OCI-LY1 (cell line): Measurements from ENCODE around the gene EDN1.

Source experiments
- H2AFZ ChIP-seq: fragments of 200-600 bp; sonication (generic), shearing (Covaris generic); 2 replicates; pipeline ENCODE4 v1.6.0; 2014; ENCODE audit warnings: antibody characterized with exemption, mild to moderate bottlenecking, low read length
- H3F3A ChIP-seq: fragments of 200-600 bp; sonication (generic), shearing (Covaris generic); 2 replicates; pipeline ENCODE4 v1.6.0; 2014; ENCODE audit warnings: mild to moderate bottlenecking, antibody characterized with exemption, low read length, moderate library complexity; ENCODE audit not compliant: insufficient read depth
- H3K27ac ChIP-seq: fragments of 200-600 bp; sonication (generic); 2 replicates; pipeline ENCODE4 v1.5.1; 2014; ENCODE audit warnings: low read length, mixed run types, mild to moderate bottlenecking, low read depth; ENCODE audit not compliant: poor library complexity, severe bottlenecking
- H3K27me3 ChIP-seq: fragments of 200-600 bp; sonication (generic); 2 replicates; pipeline ENCODE4 v1.6.0; 2014; ENCODE audit warnings: antibody characterized with exemption, mild to moderate bottlenecking, low read length, moderate library complexity; ENCODE audit not compliant: insufficient read depth
- H3K36me3 ChIP-seq: fragments of 200-600 bp; sonication (generic); 2 replicates; pipeline ENCODE4 v1.6.1; 2014; ENCODE audit warnings: mild to moderate bottlenecking, antibody characterized with exemption, low read length, moderate library complexity, mixed read lengths; ENCODE audit not compliant: insufficient read depth
- H3K4me1 ChIP-seq: fragments of 200-600 bp; sonication (generic); 2 replicates; pipeline ENCODE4 v1.5.1; 2014; ENCODE audit warnings: mild to moderate bottlenecking, low read length, moderate library complexity; ENCODE audit not compliant: insufficient read depth, severe bottlenecking
- H3K4me2 ChIP-seq: fragments of 200-600 bp; sonication (generic), shearing (Covaris generic); 2 replicates; pipeline ENCODE4 v1.6.1; 2014; ENCODE audit warnings: low read length
- H3K4me3 ChIP-seq: fragments of 200-600 bp; sonication (generic); 2 replicates; pipeline ENCODE4 v1.5.1; 2014; ENCODE audit warnings: low read length, low read depth, mild to moderate bottlenecking, mixed read lengths; ENCODE audit not compliant: poor library complexity, severe bottlenecking
- H3K79me2 ChIP-seq: fragments of 200-600 bp; shearing (Covaris generic); 2 replicates; pipeline ENCODE4 v1.6.1; 2016; ENCODE audit warnings: mixed run types, low read length, mixed read lengths; ENCODE audit not compliant: insufficient read depth
- H3K9ac ChIP-seq: fragments of 200-600 bp; sonication (generic), shearing (Covaris generic); 2 replicates; pipeline ENCODE4 v1.6.1; 2014; ENCODE audit warnings: mild to moderate bottlenecking, low read length, mixed read lengths
- H3K9me2 ChIP-seq: fragments of 200-600 bp; sonication (generic), shearing (Covaris generic); 2 replicates; pipeline ENCODE4 v1.6.1; 2014; ENCODE audit warnings: low read depth, mild to moderate bottlenecking, low read length, mixed read lengths
- H3K9me3 ChIP-seq: fragments of 200-600 bp; shearing (Covaris generic); 2 replicates; pipeline ENCODE4 v1.6.1; 2014; ENCODE audit warnings: low read length, mixed read lengths
- H4K20me1 ChIP-seq: fragments of 200-600 bp; sonication (generic), shearing (Covaris generic); 2 replicates; pipeline ENCODE4 v1.6.0; 2016; ENCODE audit warnings: mild to moderate bottlenecking, low read length; ENCODE audit not compliant: insufficient read depth
- EZH2 ChIP-seq: fragments of 200-600 bp; sonication (generic), shearing (Covaris generic); IDR thresholded peaks from 2 replicates; pipeline ENCODE4 v1.8.0; 2017; ENCODE audit warnings: borderline replicate concordance, mixed run types, mild to moderate bottlenecking, antibody characterized with exemption, low read length, moderate library complexity, mixed read lengths
- TF ChIP-seq, protein P1 (sequence below): fragments of 200-600 bp; sonication (generic), shearing (Covaris generic); IDR thresholded peaks from 2 replicates; pipeline ENCODE4 v1.5.1; 2017; ENCODE audit warnings: mild to moderate bottlenecking, antibody characterized with exemption, low read length, moderate library complexity, mixed read lengths

EDN1 gene

GRCh38 chr6:12245360-12245759 is 44.8 kb upstream of the EDN1 start:
- no peak overlapping the region for H3K4me3 ChIP-seq
- H3K4me1 ChIP-seq = no peaks in the 10 kb centered on the region
- no peak for TF ChIP-seq EZH2
- TF ChIP-seq, protein P1, sequence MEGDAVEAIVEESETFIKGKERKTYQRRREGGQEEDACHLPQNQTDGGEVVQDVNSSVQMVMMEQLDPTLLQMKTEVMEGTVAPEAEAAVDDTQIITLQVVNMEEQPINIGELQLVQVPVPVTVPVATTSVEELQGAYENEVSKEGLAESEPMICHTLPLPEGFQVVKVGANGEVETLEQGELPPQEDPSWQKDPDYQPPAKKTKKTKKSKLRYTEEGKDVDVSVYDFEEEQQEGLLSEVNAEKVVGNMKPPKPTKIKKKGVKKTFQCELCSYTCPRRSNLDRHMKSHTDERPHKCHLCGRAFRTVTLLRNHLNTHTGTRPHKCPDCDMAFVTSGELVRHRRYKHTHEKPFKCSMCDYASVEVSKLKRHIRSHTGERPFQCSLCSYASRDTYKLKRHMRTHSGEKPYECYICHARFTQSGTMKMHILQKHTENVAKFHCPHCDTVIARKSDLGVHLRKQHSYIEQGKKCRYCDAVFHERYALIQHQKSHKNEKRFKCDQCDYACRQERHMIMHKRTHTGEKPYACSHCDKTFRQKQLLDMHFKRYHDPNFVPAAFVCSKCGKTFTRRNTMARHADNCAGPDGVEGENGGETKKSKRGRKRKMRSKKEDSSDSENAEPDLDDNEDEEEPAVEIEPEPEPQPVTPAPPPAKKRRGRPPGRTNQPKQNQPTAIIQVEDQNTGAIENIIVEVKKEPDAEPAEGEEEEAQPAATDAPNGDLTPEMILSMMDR = no peak
- H3K9me3 ChIP-seq = no peaks in the 10 kb centered on the region
- no peak overlapping the region for H3K4me2 ChIP-seq
- no peaks in the 10 kb centered on the region for H3K9me2 ChIP-seq
- no peak overlapping the region for H2AFZ ChIP-seq
- H4K20me1 ChIP-seq = no peaks in the 10 kb centered on the region
- H3K9ac ChIP-seq = no peak overlapping the region
- H3K79me2 ChIP-seq = no peaks in the 10 kb centered on the region
- no peaks in the 10 kb centered on the region for H3F3A ChIP-seq
- H3K36me3 ChIP-seq = no peaks in the 10 kb centered on the region
- H3K27me3 ChIP-seq = no peaks in the 10 kb centered on the region
- no peak overlapping the region for H3K27ac ChIP-seq

GRCh38 chr6:12245763-12246718 is 44.1 kb upstream of the EDN1 start:
- Histone ChIP-seq H2AFZ (no peak overlapping the region), H3K4me2 (no peak overlapping the region), H3K9me3 (no peaks in the 10 kb centered on the region), H3K4me3 (no peak overlapping the region), H4K20me1 (no peaks in the 10 kb centered on the region), H3K9me2 (no peaks in the 10 kb centered on the region), H3K4me1 (no peaks in the 10 kb centered on the region), H3K27me3 (no peaks in the 10 kb centered on the region), H3K79me2 (no peaks in the 10 kb centered on the region), H3K27ac (no peak overlapping the region), H3F3A (no peaks in the 10 kb centered on the region), H3K36me3 (no peaks in the 10 kb centered on the region), H3K9ac (no peak overlapping the region)
- TF ChIP-seq EZH2 = no peak

GRCh38 chr6:12246900-12247299 is 43.3 kb upstream of the EDN1 start:
- H3K4me1 ChIP-seq = no peaks in the 10 kb centered on the region
- H4K20me1 ChIP-seq = no peaks in the 10 kb centered on the region
- no peaks in the 10 kb centered on the region for H3K36me3 ChIP-seq
- H3K9ac ChIP-seq = no peak overlapping the region
- no peaks in the 10 kb centered on the region for H3K27me3 ChIP-seq
- no peak overlapping the region for H3K4me2 ChIP-seq
- H3K9me2 ChIP-seq = no peaks in the 10 kb centered on the region
- H2AFZ ChIP-seq = no peak overlapping the region
- no peaks in the 10 kb centered on the region for H3K9me3 ChIP-seq
- H3K4me3 ChIP-seq = no peak overlapping the region
- H3K79me2 ChIP-seq = no peaks in the 10 kb centered on the region
- no peaks in the 10 kb centered on the region for H3F3A ChIP-seq
- TF ChIP-seq, protein P1 = no peak
- no peak for TF ChIP-seq EZH2
- H3K27ac ChIP-seq = no peak overlapping the region
